Measurements from ENCODE around the gene HSD17B3.

DNA sequence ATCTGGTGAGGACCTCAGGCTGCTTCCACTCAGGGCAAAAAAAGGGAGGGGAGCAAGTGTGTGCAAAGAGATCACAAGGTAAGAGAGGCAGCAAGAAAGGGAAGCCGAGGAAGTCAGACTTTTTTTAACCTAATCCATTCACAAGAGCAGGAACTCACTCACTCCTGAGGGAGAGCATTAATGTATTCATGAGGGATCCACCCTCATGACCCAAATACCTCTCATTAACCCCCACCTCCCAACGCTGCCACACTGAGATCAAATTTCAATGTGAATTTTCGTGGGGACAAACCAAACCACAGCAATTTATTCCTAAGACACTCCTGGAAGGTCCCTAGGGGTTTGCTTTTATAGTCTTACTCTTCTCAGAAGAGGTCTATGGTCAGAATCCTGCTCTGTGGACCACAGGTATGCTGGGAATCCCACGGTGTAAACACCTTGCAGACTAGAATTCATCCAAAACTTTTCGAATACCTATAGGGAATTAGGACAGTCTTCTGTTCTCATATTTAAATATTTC, 108.7 kb downstream of the HSD17B3 start:
- no peak for TF ChIP-seq CTCF (IDR thresholded peaks at IDR 0.05; ENCODE audit: low read depth, low read length)
- no peak for TF ChIP-seq POLR2A (IDR thresholded peaks at IDR 0.05; ENCODE audit: extremely low read depth, insufficient read length)
- no peak for TF ChIP-seq MAX (IDR thresholded peaks at IDR 0.05; ENCODE audit: low read depth, low read length)
